Coronary artery (tissue), 2 donors: ENCODE results near the gene LRRC8D.

Experiments
- DNase-seq: peaks from one replicate; pipeline ENCODE4 v3.0.0-alpha.2; 2017; ENCODE audit warnings: low spot score
- H3K27ac ChIP-seq, 2 donors: fragments of 200-600 bp; sonication (generic); one replicate each; pipeline ENCODE4 v1.5.1; 2016 to 2019
- H3K4me3 ChIP-seq: fragments of 200-600 bp; sonication (generic); 2 replicates; pipeline ENCODE4 v1.5.1; 2016; ENCODE audit warnings: mild to moderate bottlenecking, moderate library complexity
- TF ChIP-seq, protein P1 (sequence below): fragments of 200-600 bp; sonication (generic); IDR thresholded peaks from one replicate; pipeline ENCODE4 v1.5.1; 2019; ENCODE audit warnings: antibody characterized with exemption

LRRC8D gene

GRCh38 chr1:89896105-89896942, 75.5 kb downstream of the LRRC8D start:
- Histone ChIP-seq H3K27ac (no peak overlapping the region), H3K4me3 (no peak overlapping the region)
- TF ChIP-seq, protein P1, sequence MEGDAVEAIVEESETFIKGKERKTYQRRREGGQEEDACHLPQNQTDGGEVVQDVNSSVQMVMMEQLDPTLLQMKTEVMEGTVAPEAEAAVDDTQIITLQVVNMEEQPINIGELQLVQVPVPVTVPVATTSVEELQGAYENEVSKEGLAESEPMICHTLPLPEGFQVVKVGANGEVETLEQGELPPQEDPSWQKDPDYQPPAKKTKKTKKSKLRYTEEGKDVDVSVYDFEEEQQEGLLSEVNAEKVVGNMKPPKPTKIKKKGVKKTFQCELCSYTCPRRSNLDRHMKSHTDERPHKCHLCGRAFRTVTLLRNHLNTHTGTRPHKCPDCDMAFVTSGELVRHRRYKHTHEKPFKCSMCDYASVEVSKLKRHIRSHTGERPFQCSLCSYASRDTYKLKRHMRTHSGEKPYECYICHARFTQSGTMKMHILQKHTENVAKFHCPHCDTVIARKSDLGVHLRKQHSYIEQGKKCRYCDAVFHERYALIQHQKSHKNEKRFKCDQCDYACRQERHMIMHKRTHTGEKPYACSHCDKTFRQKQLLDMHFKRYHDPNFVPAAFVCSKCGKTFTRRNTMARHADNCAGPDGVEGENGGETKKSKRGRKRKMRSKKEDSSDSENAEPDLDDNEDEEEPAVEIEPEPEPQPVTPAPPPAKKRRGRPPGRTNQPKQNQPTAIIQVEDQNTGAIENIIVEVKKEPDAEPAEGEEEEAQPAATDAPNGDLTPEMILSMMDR = no peak
- DNase-seq = no peak

- TF ChIP-seq, protein P1 = no peak
- DNase-seq = no peak
- Histone ChIP-seq H3K27ac (no peak overlapping the region), H3K4me3 (no peak overlapping the region)
Measured at GRCh38 chr1:89897347-89898133, 76.7 kb downstream of the LRRC8D start.

DNA sequence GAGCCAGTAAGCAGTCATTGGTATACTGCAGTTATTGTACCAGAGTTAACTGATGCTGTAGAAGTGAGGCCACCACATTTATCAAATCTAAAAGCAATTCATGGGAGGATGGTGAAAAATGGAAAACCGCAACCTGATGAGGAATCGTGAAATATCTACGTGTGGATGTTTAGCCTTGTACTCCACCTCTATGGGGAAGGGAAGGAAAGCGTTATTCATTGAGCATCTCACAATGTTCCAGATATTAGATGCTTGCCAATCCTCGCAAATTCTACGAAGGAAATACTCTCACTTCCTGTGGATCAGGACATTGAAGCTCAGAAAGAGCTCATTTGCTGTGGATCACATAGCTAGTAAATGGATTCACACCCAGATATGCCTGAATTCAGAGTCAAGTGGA, 77.3 kb downstream of the LRRC8D start:
- Histone ChIP-seq H3K27ac (no peak overlapping the region), H3K4me3 (no peak overlapping the region)
- TF ChIP-seq, protein P1 = no peak
- DNase-seq = no peak

- TF ChIP-seq, protein P1 = no peak
- no peak overlapping the region for H3K27ac ChIP-seq
- no peak for DNase-seq
- no peak overlapping the region for H3K4me3 ChIP-seq
Measured at GRCh38 chr1:89898695-89899470, 78.1 kb downstream of the LRRC8D start.

DNA sequence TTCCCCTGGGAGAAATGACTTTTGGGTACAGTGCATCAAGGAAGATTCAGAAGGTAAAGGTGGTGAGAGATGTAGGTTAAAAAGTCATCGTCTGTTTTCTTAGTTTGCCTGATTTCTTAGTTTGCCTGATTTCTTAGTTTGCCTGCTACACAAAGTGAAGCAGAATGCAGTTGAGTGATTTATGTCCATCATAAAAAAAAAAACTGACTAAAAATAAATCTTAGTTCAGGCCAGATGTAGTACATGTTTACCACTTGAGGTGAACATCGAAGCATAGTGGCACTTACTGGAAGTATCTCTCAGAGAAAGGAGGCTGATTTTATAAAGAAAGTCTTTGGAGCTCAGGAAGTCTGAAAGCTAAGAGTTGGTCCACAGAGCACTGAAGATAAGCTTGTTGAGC, 79.5 kb downstream of the LRRC8D start:
- H3K27ac ChIP-seq = no peak overlapping the region
- no peak overlapping the region for H3K4me3 ChIP-seq
- DNase-seq = no peak
- TF ChIP-seq, protein P1 = no peak

- no peak overlapping the region for H3K4me3 ChIP-seq
- H3K27ac ChIP-seq = no peak overlapping the region
- DNase-seq = no peak
- TF ChIP-seq, protein P1 = no peak
Measured at GRCh38 chr1:89900791-89901708, 80.2 kb downstream of the LRRC8D start.
